Limb (tissue), 2 donors: ENCODE results near the gene SMTN.
"Not testable (repeated sequence)": the region's sequence is repeated elsewhere in the genome, so short reads cannot be mapped to it uniquely, and the experiment has no call there.

ENCODE experiments used
- DNase-seq, 2 donors: peaks; one replicate each; pipeline ENCODE4 v3.0.0-alpha.2; 2016; ENCODE audit errors: extremely low spot score in 2 of 2

Gene SMTN

DNA sequence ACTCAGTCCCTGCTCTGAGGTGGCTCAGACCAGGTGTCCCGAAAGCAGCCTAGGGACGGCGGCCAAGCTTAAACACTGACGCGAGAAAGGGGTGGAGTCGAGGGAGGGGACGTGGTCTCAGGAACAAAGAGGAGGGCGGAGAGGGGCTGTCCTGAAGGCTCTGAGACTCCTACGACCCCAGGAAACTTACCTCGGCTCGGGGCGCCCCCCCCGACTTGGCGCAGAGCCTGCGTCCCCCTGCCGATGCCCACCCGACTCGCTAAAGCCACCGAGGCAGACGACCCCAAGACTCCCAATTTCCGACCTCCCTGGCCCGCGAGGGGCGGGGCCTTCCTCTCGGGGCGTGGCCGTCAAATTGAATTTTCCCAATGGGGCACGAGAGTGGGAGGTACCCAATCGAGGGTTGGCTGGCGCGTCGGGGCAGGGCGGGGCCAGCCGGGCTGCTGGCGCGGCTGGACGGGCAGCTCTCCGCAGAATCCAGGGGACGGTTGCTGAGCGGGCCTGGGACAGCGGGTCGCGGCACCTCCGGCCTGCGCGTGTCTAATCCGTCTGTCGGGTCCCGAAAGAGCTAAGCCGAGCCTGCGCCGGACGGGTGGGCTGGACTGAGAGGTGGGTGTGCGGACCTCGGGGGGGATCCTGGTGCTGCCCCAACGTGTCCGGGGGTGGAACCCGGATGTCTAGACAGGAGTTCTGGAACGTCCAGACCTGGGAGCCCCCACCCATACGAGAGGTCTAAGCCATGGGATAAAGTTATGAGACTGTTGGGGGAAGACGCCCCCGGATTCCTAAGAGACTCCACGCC, at the start of gene SMTN:
TSS of gene SMTN (plus strand) at position 471 of the 802 bp plus-strand sequence. CDS start 1,941 bp downstream, outside the sequence.
- DNase-seq: peak; percentile 93 to 97

DNA sequence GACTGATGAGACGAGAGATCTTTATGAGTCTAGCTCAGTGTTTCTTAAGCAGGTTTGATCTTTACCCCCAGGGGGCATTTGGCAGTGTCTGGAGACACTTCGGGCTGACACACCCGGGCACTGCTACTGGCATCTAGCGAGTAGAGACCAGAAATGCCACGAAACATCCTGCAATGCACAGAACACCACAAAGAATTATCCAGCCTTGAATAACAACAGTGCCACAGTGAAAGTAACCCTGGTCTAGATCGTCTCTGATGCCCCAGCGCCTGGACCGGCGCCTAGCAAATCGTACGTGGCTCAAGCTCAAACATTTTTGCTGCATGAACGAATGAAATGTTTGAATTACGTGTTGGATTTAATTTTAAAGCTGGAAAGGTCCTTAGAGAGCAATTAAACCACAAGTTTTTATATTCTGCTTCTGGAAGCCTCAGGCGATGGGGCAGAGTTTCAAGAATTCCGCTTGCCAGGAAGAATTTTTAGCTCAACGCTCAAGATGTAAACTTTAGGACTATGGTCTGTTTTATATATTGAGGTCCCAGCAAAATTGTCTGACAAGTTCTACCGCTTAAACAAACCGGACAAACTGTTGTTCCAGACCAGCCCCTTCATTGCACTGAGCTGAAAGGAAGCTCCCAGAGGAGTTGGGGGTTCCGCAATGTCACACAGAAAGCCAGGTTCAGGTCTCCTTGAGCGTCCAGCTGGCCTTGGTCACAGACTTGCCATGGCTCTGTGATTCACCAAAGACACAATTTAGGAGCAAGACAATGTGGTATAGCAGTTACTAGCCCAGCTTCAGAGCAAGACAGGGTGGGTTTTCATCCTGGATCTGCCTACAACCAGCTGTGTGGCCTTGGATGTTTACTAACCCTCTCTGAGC, 44.2 kb upstream of the SMTN start:
- DNase-seq: peak; percentile 62 to 78

DNA sequence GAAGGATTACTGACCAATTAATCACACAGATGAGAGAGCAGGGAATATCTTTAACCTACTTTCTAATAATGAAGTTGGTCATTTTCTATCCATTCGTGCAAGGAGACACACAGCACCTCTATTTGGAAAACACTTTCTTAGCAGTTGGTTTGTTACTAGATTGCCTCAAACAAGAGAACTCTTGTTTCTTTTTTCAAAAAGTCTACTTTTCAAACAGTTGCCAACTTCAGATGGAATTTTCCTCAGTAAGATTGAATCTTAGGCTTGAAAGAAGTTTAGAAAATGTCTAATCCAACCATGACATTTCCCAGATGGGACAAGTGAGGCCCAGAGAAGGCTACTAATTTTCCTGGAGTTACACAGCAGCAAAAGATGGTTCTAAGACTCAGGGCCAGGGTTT, 42.4 kb upstream of the SMTN start:
- no peak for DNase-seq

DNA sequence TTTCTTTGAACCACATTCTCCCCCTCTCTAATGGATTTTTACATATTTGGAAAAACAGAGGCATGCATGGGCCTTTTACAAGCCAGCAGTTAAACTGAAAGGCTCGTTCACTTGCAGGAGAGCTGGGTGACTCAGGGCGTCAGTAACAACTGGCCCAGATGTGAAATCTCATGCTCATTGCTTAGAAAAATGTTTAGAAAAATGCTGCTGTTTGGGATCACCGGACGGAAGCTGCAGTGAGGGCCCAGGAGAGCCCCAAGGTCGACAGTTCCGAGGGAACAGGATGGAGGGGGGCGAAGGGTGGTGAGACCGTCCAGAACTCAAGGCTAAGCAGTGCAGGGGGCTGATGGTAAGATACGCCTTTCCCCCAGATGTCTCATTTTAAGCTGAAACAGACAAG, 41.7 kb upstream of the SMTN start:
- DNase-seq: peak; percentile 37 to 44

DNA sequence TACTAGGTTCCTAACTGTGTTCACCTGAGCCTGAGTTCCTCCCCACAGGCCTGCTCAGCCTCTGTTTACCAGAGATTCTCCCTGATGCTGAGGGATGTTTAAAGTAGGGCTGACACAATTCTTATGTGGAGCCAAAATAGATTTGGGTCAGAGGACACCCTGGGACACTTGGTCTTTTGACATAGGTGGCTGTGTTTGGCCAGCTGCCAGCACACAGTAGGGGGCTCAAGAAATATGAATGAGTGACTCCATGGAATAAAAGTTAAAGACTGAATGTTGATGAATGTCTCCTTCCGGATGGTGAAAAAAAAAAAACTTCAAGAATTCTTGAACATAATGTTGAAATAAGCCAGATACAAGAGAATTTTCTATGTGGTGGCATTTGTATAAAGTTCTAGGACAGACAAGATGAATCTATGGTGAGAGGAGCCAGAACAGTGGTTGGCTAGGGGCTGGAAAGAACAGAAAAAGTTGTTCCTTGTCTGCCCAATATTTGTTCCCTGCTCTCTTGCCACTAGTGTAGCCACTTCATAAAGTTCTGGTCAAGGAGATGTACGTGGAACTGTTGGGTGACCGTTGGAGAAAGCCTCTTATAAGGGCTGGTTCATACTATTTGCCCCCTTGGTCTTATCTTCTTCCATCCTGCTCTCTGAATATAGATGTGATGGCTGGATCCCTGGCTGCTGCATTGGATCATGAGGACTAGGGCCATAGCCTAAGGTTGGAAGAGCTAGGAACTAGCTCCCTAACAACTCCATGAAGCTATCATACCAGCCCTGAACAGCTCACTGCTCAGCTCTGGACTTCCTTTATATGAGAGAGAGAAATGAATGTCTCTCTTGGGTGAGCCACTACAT, 40.3 kb upstream of the SMTN start:
- DNase-seq: no peak

DNA sequence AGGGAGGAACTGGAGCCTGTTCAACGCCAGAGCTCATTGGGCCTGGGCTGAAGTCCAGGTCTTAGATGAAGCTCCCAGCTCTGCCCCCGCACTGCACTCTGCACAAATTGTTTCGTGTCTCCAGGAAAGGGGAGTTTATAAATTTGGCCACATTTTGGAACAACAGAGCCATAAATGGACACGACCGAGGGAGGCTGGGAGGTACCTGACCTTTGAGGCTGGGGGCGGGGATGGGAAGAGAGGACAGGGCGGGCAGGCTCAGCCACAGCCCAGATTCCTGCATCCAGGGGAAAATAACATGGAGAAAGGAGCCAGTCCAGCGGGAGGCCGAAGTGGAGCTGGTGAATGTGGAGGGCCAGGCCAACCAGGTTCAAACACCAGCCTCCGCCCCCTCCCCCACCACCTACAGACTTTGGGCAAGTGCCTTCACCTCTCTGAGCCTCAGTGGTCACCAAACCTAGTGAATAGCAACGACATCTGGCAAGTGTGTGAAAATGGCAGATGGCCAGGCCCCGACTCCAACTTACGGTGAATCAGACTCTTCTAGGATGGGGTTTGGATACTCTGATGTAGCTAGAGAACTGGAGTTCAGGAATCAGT, 36.8 kb upstream of the SMTN start:
- peak in 1 of 2 donors; percentile 32 for DNase-seq

DNA sequence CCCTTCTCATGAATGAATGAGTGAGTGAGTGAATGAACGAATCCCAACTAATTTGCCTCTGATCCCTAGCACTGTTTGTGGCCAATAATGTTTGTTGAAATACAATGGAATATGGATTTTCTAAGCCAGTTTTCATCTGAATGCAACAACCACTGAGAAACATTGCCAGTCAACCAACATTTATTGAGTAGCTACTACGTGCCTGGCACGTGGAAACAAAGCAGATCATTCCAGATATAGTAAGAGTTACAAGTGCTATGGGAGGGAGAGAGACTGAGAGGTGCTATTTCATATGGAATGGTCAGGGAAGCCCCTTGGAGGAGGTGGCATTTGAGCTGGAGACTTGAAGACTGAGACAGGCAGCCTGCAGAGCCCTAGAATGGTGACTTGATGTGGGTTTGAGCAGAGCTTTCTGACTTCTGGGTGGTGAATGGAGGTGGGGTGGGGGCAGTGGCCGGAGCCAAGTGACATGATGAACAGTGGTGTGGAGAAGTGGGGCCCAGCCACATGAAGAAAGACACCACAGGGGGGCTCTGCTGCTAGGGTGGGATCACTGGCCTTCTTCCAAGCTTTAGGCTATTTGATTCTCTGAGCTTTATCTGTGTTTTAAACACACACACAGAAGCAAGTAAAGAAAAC, 35.1 kb upstream of the SMTN start:
- DNase-seq: no peak

DNA sequence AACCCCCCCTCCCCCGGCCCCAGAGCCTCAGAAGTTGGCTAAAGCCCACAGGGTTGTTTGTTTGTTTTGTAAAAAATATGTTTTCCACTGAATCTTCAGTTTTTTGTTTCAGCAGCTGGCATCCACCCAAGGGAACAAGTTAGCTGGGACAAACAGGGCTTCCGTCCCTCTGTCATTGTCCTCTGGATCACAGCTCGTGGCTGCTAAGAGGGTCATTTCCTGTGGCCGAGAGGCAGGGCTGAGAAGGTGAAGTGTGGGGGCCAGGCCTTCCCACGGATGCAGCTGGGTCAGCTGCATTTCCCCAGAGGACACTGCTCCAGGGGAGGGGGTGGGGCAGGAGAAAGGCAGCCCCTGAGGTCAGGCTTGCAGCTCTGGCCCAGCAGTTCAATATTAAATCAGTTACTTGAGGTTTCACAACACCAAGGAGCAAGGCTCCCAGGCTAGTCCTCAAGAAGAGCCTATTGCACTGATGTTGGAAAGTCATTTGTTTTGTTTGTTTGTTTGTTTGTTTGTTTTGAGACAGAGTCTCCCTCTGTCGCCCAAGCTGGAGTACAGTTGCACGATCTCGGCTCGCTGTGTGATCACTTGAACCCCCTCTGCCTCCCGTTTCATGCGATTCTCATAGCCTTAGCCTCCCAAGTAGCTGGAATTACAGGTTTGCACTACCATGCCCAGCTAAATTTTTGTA, 34.4 kb upstream of the SMTN start:
- DNase-seq: peak in 1 of 2 donors; percentile 48

DNA sequence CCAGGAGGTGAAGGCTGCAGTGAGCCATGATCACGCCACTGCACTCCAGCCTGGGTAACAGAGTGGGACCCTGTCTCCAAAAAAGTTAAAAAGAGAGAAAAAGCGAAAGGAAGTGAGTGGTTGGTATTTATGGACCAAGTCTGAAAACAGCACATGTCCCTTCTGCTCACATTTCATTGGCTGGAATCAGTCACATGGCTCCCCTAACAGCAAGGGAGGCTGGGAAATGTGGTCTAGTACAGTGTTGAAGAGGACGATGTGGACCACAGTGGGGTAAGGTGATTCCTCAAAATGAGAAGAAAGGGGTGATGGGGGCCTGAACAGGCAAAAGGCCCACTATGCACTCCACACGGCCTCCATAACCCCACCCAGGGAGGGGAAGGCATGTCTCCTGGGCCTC, 32.5 kb upstream of the SMTN start:
- DNase-seq: no peak

DNA sequence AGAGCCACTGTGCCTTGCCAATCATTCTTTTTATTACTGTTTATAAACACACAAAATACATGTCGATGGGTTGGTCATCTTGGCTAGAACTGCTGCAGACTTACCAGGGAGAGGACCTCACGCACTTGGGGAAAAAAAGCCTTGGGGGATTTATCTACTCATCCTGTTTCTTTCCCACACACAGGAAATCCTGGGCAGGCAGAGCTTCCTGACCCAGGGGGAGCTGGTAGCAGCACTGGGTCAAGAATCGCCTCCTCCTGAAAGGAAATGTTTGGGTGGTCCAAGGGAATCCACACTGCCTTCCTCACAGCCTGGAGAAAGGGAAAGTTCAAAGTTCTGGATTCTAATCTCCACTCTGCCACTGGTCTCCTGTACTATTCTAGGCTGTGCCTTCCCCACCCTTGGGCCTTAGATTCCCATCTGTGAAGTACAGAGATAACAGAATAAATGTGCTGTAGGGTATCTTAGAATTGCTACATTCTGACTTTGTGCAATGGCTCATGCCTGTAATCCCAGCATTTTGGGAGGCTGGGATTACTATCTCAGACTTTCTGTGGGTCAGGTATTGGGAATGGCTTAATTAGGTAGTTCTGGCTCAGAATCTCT, 31.2 kb upstream of the SMTN start:
- no peak for DNase-seq

DNA sequence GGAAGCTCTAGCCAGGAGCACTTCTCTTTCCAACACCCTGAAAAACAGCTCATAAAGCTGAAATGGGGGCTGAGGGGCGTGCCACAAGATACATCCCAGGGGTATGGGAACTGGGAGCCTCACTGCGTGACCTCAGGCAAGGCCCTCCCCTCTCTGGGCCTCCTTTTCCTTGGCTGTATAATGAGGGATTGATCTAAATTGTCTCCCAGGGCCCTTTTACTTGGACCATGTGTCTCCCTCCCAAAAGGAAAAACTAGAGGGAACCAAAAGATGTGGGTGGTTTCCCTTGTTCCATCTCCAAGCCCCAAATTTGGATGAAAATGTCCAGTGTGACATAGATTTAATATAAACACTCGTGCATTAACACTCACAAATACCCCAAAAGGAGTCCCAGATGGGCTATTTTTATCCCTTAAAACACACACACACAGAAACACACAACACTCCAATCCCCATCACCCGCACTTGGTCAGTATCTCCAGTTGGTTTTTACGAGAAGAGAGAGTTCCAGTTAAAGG, 25.9 kb upstream of the SMTN start:
- DNase-seq: peak in 1 of 2 donors; percentile 38

DNA sequence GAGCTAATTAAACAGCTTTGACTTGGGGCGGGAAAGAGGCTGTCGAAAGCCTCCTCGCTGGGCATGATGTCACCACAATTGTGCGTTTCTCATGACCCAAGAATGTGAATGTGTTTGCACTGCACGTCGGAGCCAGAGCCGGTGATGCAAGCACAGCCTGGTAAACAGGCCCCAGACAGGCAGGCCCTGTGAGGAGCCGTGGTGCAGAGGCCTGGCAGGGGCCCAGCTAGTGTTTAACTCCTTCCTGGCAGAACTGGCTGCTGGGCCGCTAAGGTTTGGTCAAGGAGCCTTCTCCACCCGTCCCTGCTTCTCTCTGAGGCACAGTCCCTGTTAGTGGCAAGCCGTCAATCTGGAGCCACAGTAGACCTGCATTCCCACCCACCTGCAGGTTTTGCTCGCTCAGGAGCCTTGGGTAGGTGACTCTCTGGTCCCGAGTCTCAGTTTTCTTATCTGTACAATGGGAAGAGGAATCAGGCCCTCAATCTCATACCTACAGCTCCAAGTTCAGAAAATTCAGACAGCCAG, 25.4 kb upstream of the SMTN start:
- DNase-seq: peak; percentile 86 to 90

DNA sequence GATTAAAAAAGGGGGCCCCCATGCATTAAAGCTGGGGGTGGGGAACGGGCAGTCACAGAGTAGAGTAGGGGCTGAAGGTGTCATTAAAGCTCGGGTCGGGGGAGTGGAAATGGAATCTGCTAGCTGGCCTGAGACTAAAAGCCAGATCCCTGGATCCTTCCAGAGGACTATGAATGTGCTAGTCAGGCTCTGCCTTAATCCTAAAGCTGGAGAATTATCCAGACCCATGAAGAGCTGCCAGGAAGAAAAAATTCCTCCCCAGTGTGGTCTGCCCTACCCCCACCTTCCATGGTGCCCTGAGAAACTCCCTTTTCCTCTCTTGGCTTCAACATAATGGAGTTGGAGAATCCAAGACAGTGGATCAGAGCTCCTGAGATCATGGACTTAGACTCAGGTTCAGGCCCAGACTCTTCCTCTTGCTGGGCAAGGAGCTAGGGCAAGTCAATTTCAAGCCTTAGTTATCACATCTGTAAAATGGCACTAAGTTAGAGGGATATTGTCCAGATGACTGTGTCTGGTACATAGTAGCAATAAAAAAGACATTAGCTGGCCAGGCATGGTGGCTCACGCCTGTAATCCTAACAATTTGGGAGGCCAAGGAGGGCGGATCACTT, 24.0 kb upstream of the SMTN start:
- peak in 1 of 2 donors; percentile 36 for DNase-seq

DNA sequence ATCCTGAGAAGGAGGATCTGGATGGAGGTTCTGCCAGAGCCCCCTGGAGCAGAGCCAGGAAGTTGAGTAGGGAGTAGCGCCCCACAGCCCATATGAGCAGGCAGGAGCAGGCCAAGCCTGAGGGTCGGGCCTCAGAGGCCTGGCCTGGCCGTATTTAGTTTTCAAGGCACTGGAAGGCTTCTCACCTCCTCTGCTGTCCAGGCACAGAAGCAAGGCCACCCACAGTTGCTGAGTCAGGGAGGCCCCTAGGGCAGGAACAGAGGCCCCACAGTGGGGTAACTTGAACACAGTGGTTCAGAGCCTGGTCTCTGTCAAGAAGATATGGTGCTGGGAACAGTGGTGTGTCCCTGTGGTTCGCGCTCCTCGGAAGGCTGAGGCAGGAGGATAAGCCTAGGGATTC, 21.5 kb upstream of the SMTN start:
- DNase-seq: not testable (repeated sequence)

DNA sequence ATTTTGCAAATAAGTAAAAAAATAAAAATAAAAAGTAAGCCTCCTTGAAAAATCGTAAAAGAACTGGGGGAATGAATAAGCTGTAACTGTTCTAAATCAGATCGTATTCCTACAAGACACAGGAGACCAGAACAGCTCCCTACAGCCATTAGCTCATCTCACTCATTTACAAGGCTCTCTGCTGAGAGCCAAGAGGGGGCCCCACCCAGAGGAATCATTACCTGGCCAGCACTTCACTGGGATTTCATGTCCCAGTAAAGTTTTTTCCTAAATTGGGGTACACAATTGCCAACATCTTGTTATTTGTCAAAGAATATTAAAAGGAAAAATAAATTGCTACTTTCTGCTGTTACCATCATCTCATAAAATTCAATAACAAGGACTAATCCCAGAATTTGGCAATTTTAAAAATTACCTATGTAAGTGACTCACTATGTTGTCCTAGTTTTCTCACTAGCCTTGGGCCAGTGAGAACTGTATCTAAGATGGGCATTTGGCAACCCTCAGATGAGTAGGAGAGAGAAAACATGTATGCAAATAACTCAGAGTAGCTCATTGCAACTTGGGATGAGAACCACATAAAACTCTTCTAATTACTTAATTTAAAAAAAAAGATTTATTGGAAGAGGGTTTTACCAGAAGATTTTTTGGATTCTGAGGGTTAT, 18.4 kb upstream of the SMTN start:
- no peak for DNase-seq

DNA sequence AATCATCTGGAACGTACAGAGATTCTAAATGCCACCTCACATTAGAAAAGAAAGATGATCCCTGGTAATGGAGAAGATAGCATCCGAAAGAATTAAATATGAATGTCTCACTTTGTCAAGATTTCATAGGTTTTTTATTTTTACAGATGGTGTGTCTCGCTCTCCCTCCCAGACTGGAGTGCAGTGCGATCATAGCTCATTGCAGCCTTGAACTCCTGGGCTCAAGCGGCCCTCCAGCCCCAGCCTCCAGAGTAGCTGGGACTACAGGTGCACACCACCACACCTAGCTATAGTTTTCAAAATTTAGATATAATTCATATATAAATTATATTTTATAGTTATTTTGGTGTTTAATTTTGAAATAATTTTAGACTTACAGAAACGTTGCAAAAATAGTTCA, 16.7 kb upstream of the SMTN start:
- no peak for DNase-seq

DNA sequence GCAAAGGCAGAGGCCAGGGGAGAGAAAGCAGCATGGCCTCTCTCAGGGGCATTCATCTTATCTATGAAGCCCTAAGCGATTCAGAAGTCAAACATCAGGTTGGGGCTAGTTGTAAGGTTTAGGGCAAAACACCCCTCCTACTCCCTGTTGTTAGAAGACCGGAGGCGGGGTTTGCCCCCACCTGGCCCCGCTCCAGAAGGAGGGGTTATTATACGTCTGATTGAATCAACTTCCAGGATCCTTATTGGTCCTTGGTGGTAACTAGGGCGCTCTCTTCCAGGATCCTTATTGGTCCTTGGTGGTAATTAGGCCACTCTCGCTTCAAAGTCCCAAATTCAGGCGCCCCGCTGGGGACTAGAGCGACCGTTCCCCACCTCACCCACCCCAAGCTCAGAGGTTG, 12.1 kb upstream of the SMTN start:
- DNase-seq: no peak

DNA sequence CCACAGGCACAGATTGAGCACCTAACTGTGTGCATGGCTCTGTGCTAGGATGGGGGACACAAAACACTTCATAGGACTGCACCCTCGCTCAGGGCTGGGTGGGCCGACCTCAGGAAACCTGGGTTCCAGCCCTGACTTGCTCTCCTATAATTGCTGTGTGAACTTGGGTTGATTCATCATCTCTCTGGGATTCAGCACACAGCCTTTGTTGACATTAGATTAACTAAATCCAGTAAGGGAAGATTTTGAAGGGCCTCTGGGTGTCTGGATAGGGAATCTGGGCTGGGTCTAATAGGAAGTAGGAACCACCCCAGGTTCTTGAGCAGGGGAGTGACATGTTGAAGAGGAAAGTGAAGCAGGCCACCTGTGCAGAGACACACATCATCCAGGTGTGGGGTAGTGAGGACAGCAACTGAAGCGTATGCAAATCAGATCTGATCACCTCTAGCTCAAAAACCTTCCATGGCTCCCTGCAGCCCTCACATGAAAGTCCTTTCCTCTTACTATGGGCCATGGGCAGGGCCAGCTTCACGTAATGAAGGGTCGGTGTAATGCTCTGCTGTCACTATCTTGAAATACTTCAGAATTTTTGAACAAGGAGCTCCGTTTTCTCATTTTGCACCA, 11.3 kb upstream of the SMTN start:
- DNase-seq: not testable (repeated sequence)
